CD14-positive monocyte (primary cell): Measurements from ENCODE around the gene LGALS1. TPM values are rescaled to one million over a fixed set of nuclear protein-coding genes. Genes with fewer than 3 reads are reported as not detected.
A peak's percentile ranks its signal among the peaks of the same experiment; 100 is the strongest.

Experiments
- DNase-seq, 3 donors: peaks; one replicate each; pipeline ENCODE4 v3.0.0-alpha.2; 2011 to 2022
- H2AFZ ChIP-seq: 2 replicates; pipeline ENCODE4 v1.6.0; 2012; ENCODE audit warnings: mild to moderate bottlenecking, low read depth, low read length, inconsistent platforms; ENCODE audit not compliant: insufficient read depth, poor library complexity, severe bottlenecking
- H3K27ac ChIP-seq, 2 donors: 1 replicate in 1 of 2; 2 replicates in 1 of 2; pipeline ENCODE4 v1.5.1; 2012 to 2013; ENCODE audit warnings: low read length in 2 of 2, control low read depth in 1 of 2, inconsistent platforms in 1 of 2, low read depth in 1 of 2, mild to moderate bottlenecking in 1 of 2
- H3K27me3 ChIP-seq, 2 donors: one replicate each; pipeline versions ENCODE4 v1.6.0 to v1.6.1; 2011 to 2013; ENCODE audit warnings: low read length in 2 of 2; ENCODE audit not compliant: control insufficient read depth in 2 of 2, insufficient read depth in 2 of 2
- H3K36me3 ChIP-seq, 2 donors: replicated peaks in 1 of 2; 1 replicate in 1 of 2; 2 replicates in 1 of 2; pipeline versions ENCODE4 v1.5.1 to v1.6.1; 2012 to 2013; ENCODE audit warnings: low read length in 2 of 2, control low read depth in 1 of 2, inconsistent platforms in 1 of 2, mild to moderate bottlenecking in 1 of 2; ENCODE audit not compliant: insufficient read depth in 2 of 2, control insufficient read depth in 1 of 2
- H3K4me1 ChIP-seq, 2 donors: 1 replicate in 1 of 2; 2 replicates in 1 of 2; pipeline versions ENCODE4 v1.5.1 to v1.6.1; 2012 to 2013; ENCODE audit warnings: low read length in 2 of 2, control low read depth in 1 of 2, inconsistent platforms in 1 of 2, mild to moderate bottlenecking in 1 of 2, moderate library complexity in 1 of 2; ENCODE audit not compliant: insufficient read depth in 2 of 2, control insufficient read depth in 1 of 2
- H3K4me2 ChIP-seq: replicated peaks from 2 replicates; pipeline ENCODE3; 2012; ENCODE audit warnings: low read length, moderate library complexity, mild to moderate bottlenecking; ENCODE audit not compliant: poor library complexity, severe bottlenecking; ENCODE audit errors: extremely low read depth
- H3K4me3 ChIP-seq, 3 experiments: fragments of 200-600 bp in 1 of 3; sonication (generic) in 1 of 3; replicated peaks in 1 of 3; 1 replicate in 2 of 3; 2 replicates in 1 of 3; pipeline ENCODE4 v1.5.1; 2011 to 2013; ENCODE audit warnings: low read length in 3 of 3, mild to moderate bottlenecking in 3 of 3, control low read depth in 2 of 3, low read depth in 2 of 3, inconsistent platforms in 1 of 3, moderate library complexity in 1 of 3
- H3K79me2 ChIP-seq: 2 replicates; pipeline ENCODE4 v1.6.0; 2012; ENCODE audit warnings: mild to moderate bottlenecking, control low read depth, inconsistent platforms, low read length, moderate library complexity; ENCODE audit not compliant: insufficient read depth
- H3K9ac ChIP-seq: 2 replicates; pipeline ENCODE4 v1.6.0; 2017; ENCODE audit warnings: low read length, mild to moderate bottlenecking; ENCODE audit not compliant: insufficient read depth, poor library complexity, severe bottlenecking
- H3K9me3 ChIP-seq, 2 donors: replicated peaks in 1 of 2; 1 replicate in 1 of 2; 2 replicates in 1 of 2; pipeline versions ENCODE4 v1.5.1 to v1.6.1; 2012 to 2013; ENCODE audit warnings: low read length in 2 of 2, control low read depth in 1 of 2; ENCODE audit not compliant: control insufficient read depth in 1 of 2, insufficient read depth in 1 of 2
- H4K20me1 ChIP-seq: 2 replicates; pipeline ENCODE4 v1.6.0; 2012; ENCODE audit warnings: mild to moderate bottlenecking, low read length, control low read depth, moderate library complexity; ENCODE audit not compliant: insufficient read depth
- H3K27ac Mint-ChIP-seq, 7 donors: one replicate each; pipeline ENCODE4 v1.8.0; 2020; ENCODE audit warnings: mild to moderate bottlenecking in 7 of 7, mixed read lengths in 7 of 7, moderate library complexity in 6 of 7, inconsistent platforms in 2 of 7
- H3K27me3 Mint-ChIP-seq, 3 donors: one replicate each; pipeline ENCODE4 v1.8.0; 2021 to 2022; ENCODE audit warnings: low read depth in 3 of 3, mild to moderate bottlenecking in 3 of 3, mixed read lengths in 3 of 3, moderate library complexity in 3 of 3, inconsistent platforms in 1 of 3
- H3K36me3 Mint-ChIP-seq, 2 donors: one replicate each; pipeline ENCODE4 v1.8.0; 2020; ENCODE audit warnings: mixed read lengths in 2 of 2, inconsistent platforms in 1 of 2, mild to moderate bottlenecking in 1 of 2
- H3K4me1 Mint-ChIP-seq: one replicate; pipeline ENCODE4 v1.8.0; 2020; ENCODE audit warnings: mild to moderate bottlenecking, mixed read lengths
- H3K4me3 Mint-ChIP-seq, 2 donors: one replicate each; pipeline ENCODE4 v1.8.0; 2020; ENCODE audit warnings: mild to moderate bottlenecking in 2 of 2, mixed read lengths in 2 of 2, moderate library complexity in 1 of 2
- H3K9me3 Mint-ChIP-seq, 7 donors: one replicate each; pipeline ENCODE4 v1.8.0; 2020 to 2022; ENCODE audit warnings: mixed read lengths in 7 of 7, mild to moderate bottlenecking in 6 of 7, moderate library complexity in 6 of 7, inconsistent platforms in 2 of 7
- WGBS: methylation state at CpG from one replicate; pipeline ENCODE4 v1.1.5; 2013; ENCODE audit warnings: missing lambda C conversion rate; ENCODE audit not compliant: insufficient coverage; 5-methylcytosine and 5-hydroxymethylcytosine counted together
- intact Hi-C, 2 donors: fragments of 100-400 bp; cut with micrococcal nuclease; formaldehyde crosslinking; loops; one replicate each; pipeline versions ENCODE4 v1.15.0 to v1.15.1; 2023
- polyA plus RNA-seq, 3 donors: library from polyadenylated mRNA; depleted of rRNA in 1 of 3; unstranded in 2 of 3; stranded (reverse) in 1 of 3; fragments of 300-500 nt in 2 of 3; fragments of >200 nt in 1 of 3; fragmentation: Illumina TruSeq in 2 of 3; gene quantifications; 1 replicate in 2 of 3; 2 replicates in 1 of 3; pipeline ENCODE4 v1.2.3, GENCODE V29; 2012 to 2021
- TF ChIP-seq, protein P1 (sequence below): fragments of 200-600 bp; IDR thresholded peaks from one replicate; pipeline ENCODE4 v1.8.0; 2022; ENCODE audit warnings: antibody characterized with exemption, mild to moderate bottlenecking

The LGALS1 gene
- polyA plus RNA-seq, 3 donors: 1,719 to 2,320 (median 1,844) TPM

DNA sequence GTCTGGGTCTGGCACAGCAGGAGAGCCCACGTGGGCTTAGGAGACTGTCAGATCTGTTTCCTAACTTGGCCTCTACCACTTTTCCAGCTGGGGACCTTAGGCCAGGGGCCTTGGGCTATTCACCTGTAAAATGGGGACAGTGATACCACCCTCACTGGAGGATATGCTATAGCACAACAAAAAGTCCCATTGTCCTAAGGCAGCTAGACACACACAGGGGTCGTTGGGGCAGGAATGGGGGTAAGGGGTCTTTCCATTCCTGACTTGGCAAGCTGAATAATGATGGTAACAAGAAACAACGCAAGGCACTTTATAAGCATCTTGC, 38.5 kb upstream of the LGALS1 start:
- intact Hi-C loops: no loop called here
- peak overlapping the region; percentile 35 for H3K4me2 ChIP-seq
- peaks cover 16% of the 10 kb centered on the region for H4K20me1 ChIP-seq

DNA sequence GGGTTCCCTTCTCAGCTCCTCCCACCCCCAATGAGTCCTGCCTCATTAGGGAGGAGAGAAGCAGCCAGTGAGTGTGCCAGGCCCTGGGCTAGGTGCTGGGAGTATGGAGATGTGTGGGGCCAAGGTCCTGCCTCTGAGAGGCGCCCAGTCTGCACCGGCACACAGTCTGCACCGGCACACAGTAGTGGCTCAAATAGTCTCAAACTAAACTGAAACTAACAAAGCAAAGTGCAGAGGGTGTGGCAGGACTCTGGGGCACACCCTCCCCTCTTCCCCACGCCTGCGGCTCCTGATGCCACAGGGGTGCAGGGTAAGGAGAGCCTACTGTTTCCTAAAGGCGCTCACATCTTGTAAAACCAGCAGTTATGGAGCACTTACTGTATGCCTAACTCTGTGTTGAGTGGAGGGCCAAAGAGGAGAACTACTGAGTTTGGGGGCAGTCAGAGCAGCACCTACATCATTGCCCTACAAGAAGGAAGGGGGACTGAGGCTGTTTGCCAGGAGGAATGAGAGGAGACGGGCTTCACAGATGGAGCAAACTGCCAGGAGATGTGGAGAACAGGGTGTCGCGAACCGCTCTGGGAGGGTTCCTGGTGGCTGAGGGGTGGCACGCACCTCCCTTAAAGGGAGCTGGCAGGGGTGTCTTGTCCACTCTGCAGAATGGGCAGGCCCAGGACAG, 36.9 kb upstream of the LGALS1 start:
- 24% methylated on average over 5 of the region's 11 CpGs for WGBS
- TF ChIP-seq, protein P1, sequence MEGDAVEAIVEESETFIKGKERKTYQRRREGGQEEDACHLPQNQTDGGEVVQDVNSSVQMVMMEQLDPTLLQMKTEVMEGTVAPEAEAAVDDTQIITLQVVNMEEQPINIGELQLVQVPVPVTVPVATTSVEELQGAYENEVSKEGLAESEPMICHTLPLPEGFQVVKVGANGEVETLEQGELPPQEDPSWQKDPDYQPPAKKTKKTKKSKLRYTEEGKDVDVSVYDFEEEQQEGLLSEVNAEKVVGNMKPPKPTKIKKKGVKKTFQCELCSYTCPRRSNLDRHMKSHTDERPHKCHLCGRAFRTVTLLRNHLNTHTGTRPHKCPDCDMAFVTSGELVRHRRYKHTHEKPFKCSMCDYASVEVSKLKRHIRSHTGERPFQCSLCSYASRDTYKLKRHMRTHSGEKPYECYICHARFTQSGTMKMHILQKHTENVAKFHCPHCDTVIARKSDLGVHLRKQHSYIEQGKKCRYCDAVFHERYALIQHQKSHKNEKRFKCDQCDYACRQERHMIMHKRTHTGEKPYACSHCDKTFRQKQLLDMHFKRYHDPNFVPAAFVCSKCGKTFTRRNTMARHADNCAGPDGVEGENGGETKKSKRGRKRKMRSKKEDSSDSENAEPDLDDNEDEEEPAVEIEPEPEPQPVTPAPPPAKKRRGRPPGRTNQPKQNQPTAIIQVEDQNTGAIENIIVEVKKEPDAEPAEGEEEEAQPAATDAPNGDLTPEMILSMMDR: no peak
- no peaks in the 10 kb centered on the region for H3K9me3 ChIP-seq
- peaks cover 88 to 91% of the 10 kb centered on the region in 2 donors for H3K4me1 ChIP-seq
- peaks cover 83% of the 10 kb centered on the region for H3K4me1 Mint-ChIP-seq
- H3K79me2 ChIP-seq: peaks cover 84% of the 10 kb centered on the region
- peaks cover 0 to 2% (median 2%) of the 10 kb centered on the region in 3 donors for H3K27me3 Mint-ChIP-seq
- peak overlapping the region; percentile 83 for H3K9ac ChIP-seq
- H3K4me2 ChIP-seq: peak overlapping the region; percentile 96
- H3K4me3 ChIP-seq: peak overlapping the region; percentile 90 to 99 (median 98)
- peak overlapping the region; percentile 78 for H2AFZ ChIP-seq
- intact Hi-C loops: no loop called here
- peaks cover 32% of the 10 kb centered on the region for H4K20me1 ChIP-seq
- DNase-seq: no peak
- H3K36me3 Mint-ChIP-seq: peaks cover 15 to 24% of the 10 kb centered on the region in 2 donors
- H3K27ac ChIP-seq: peak overlapping the region; percentile 22 to 88
- H3K9me3 Mint-ChIP-seq: peaks cover 0 to 3% (median 0%) of the 10 kb centered on the region in 7 donors
- H3K4me3 Mint-ChIP-seq: peak overlapping the region; percentile 99 to 100
- H3K27ac Mint-ChIP-seq: peak overlapping the region; percentile 73 to 89 (median 84)
- no peaks in the 10 kb centered on the region for H3K27me3 ChIP-seq
- H3K36me3 ChIP-seq: peaks cover 23 to 25% of the 10 kb centered on the region in 2 donors

More for the DNA sequence above, 38.5 kb upstream of the LGALS1 start:
- Mint-ChIP-seq H3K36me3 (peaks cover 4 to 14% of the 10 kb centered on the region in 2 donors), H3K27ac (peak overlapping the region; percentile 18 to 89 (median 83)), H3K9me3 (peaks cover 0 to 3% (median 0%) of the 10 kb centered on the region in 7 donors), H3K4me1 (peaks cover 82% of the 10 kb centered on the region), H3K4me3 (no peak overlapping the region), H3K27me3 (peaks cover 0 to 2% (median 0%) of the 10 kb centered on the region in 3 donors)
- Histone ChIP-seq H3K36me3 (peaks cover 11 to 12% of the 10 kb centered on the region in 2 donors), H3K9me3 (no peaks in the 10 kb centered on the region), H3K79me2 (peaks cover 69% of the 10 kb centered on the region), H3K27me3 (no peaks in the 10 kb centered on the region), H3K4me3 (peak overlapping the region in 1 of 3 experiments; percentile 36), H3K27ac (peak overlapping the region; percentile 18 to 46), H3K4me1 (peaks cover 86 to 91% of the 10 kb centered on the region in 2 donors), H3K9ac (no peak overlapping the region), H2AFZ (no peak overlapping the region)
- 9% methylated on average over 1 of the region's 3 CpGs for WGBS
- TF ChIP-seq, protein P1: no peak
- DNase-seq: no peak
